OCI-LY7 (cell line): ENCODE measurements around the gene OR2B6. TPM values are rescaled to one million over a fixed set of nuclear protein-coding genes. Genes with fewer than 3 reads are reported as not detected.

Source experiments
- BruUV-seq: library from RNA; stranded (reverse); fragments of 400-500 nt; replicated peaks from 2 replicates; lab custom pipeline; 2021; lab: Mats Ljungman, UMichigan
- CTCF ChIA-PET: fragments of 300-600 bp; sonication (Branson Sonifier 250); formaldehyde crosslinking; loops from one replicate; lab custom pipeline; 2022; ENCODE audit warnings: antibody characterized with exemption; ENCODE audit not compliant: unreplicated experiment; lab: Charles Lee
- POLR2A ChIA-PET: fragments of 300-600 bp; sonication (Branson Sonifier 250); formaldehyde crosslinking; loops from one replicate; lab custom pipeline; 2022; ENCODE audit warnings: antibody characterized with exemption; lab: Charles Lee
- DNase-seq: peaks from one replicate; pipeline ENCODE4 v3.0.0-alpha.2; 2015; ENCODE audit warnings: low spot score
- H2AFZ ChIP-seq: fragments of 200-600 bp; sonication (generic), shearing (Covaris generic); 2 replicates; pipeline ENCODE4 v1.6.1; 2014; ENCODE audit warnings: mild to moderate bottlenecking, antibody characterized with exemption, low read length, moderate library complexity
- H3K27ac ChIP-seq: fragments of 200-600 bp; sonication (generic); 2 replicates; pipeline ENCODE4 v1.5.1; 2014; ENCODE audit warnings: mixed run types, low read depth, mild to moderate bottlenecking, moderate library complexity, low read length, inconsistent platforms; ENCODE audit not compliant: poor library complexity, severe bottlenecking
- H3K36me3 ChIP-seq: fragments of 200-600 bp; sonication (generic); 2 replicates; pipeline ENCODE4 v1.6.1; 2014; ENCODE audit warnings: mild to moderate bottlenecking, antibody characterized with exemption, low read length, moderate library complexity, mixed read lengths; ENCODE audit not compliant: insufficient read depth
- H3K4me1 ChIP-seq: fragments of 200-600 bp; sonication (generic); 2 replicates; pipeline ENCODE4 v1.5.1; 2014; ENCODE audit warnings: mild to moderate bottlenecking, low read length; ENCODE audit not compliant: insufficient read depth, poor library complexity, severe bottlenecking
- H3K4me2 ChIP-seq: fragments of 200-600 bp; sonication (generic); 2 replicates; pipeline ENCODE4 v1.6.1; 2014; ENCODE audit warnings: mild to moderate bottlenecking, low read length
- H3K4me3 ChIP-seq: fragments of 200-600 bp; sonication (generic); 2 replicates; pipeline ENCODE4 v1.5.1; 2014; ENCODE audit warnings: mild to moderate bottlenecking, low read depth, low read length; ENCODE audit not compliant: poor library complexity, severe bottlenecking
- H3K79me2 ChIP-seq: fragments of 200-600 bp; sonication (generic); 2 replicates; pipeline ENCODE4 v1.6.1; 2016; ENCODE audit warnings: low read depth, mild to moderate bottlenecking, low read length, moderate library complexity, mixed read lengths; ENCODE audit not compliant: insufficient read depth
- H3K9me2 ChIP-seq: fragments of 200-600 bp; sonication (generic); 2 replicates; pipeline ENCODE4 v1.6.1; 2016; ENCODE audit warnings: mild to moderate bottlenecking, low read length, mixed read lengths; ENCODE audit not compliant: insufficient read depth
- H3K9me3 ChIP-seq: fragments of 200-600 bp; sonication (generic); 2 replicates; pipeline ENCODE4 v1.6.1; 2014; ENCODE audit warnings: mild to moderate bottlenecking, mixed run types, low read length, mixed read lengths
- H4K20me1 ChIP-seq: fragments of 200-600 bp; sonication (generic); 2 replicates; pipeline ENCODE4 v1.6.1; 2014; ENCODE audit warnings: mild to moderate bottlenecking, antibody characterized with exemption, low read length, moderate library complexity, mixed read lengths; ENCODE audit not compliant: insufficient read depth
- CTCF ChIP-seq: fragments of 200-600 bp; sonication (generic); conservative IDR thresholded peaks from 2 replicates; pipeline ENCODE4 v1.5.1; 2014; ENCODE audit warnings: mild to moderate bottlenecking, antibody characterized with exemption, low read length, moderate library complexity, mixed read lengths
- EZH2phosphoT487 ChIP-seq: fragments of 200-600 bp; sonication (generic); IDR thresholded peaks from 2 replicates; pipeline ENCODE4 v1.6.1; 2018; ENCODE audit warnings: low read depth, borderline replicate concordance, mild to moderate bottlenecking, mixed run types, antibody characterized with exemption, low read length, moderate library complexity, mixed read lengths
- intact Hi-C: fragments of 100-400 bp; cut with micrococcal nuclease; formaldehyde crosslinking; loops from one replicate; pipeline ENCODE4 v1.10.0; 2022; ENCODE audit not compliant: unreplicated experiment
- total RNA-seq, 2 experiments: library from RNA; depleted of rRNA in 1 of 2; stranded (reverse); fragments of >200 nt in 1 of 2; shearing (Covaris generic) in 1 of 2; gene quantifications; 2 replicates each; pipeline ENCODE4 v1.2.3, GENCODE V29; 2014 to 2022

OR2B6 gene
- total RNA-seq, 2 experiments from 2014 or later: 0.35 TPM; not detected in 1

DNA sequence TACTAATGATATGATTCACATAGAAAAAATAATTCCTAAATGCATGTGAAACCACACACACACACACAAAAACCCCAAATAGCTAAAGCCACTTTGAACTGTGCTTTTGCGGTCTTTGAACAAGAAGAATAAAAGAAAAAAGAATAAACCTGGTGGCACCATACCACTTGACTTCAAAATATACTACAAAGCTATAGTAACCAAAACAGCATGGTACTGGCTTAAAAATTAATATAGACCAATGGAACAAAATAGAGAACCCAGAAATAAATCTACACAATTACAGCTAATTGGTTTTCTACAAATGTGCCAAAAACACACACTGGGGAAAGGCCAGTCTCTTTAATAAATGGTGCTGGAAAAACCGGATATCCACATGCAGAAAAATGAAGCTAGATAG lies 13.4 kb downstream of the OR2B6 start:
- ChIA-PET CTCF (no interaction called here), POLR2A (interaction anchor here (0.6 kb wide), 1 partner anchor 590 kb away, joined by 3 read pairs; no protein-coding TSS in a partner anchor)
- DNase-seq: no peak
- no peaks in the 10 kb centered on the region for H3K79me2 ChIP-seq
- no peak overlapping the region for H3K27ac ChIP-seq
- peaks cover 8% of the 10 kb centered on the region for H3K36me3 ChIP-seq
- intact Hi-C loops: no loop called here
- H3K4me2 ChIP-seq: no peak overlapping the region
- no peak for TF ChIP-seq EZH2phosphoT487
- TF ChIP-seq CTCF: no peak
- H3K9me2 ChIP-seq: no peaks in the 10 kb centered on the region
- peaks cover 22% of the 10 kb centered on the region for H3K4me1 ChIP-seq
- no peaks in the 10 kb centered on the region for H4K20me1 ChIP-seq
- no peak overlapping the region for H2AFZ ChIP-seq
- BruUV-seq: no TSS peak
- H3K4me3 ChIP-seq: no peak overlapping the region
- H3K9me3 ChIP-seq: peaks cover 19% of the 10 kb centered on the region; the same call in 1 of the 2 replicates

DNA sequence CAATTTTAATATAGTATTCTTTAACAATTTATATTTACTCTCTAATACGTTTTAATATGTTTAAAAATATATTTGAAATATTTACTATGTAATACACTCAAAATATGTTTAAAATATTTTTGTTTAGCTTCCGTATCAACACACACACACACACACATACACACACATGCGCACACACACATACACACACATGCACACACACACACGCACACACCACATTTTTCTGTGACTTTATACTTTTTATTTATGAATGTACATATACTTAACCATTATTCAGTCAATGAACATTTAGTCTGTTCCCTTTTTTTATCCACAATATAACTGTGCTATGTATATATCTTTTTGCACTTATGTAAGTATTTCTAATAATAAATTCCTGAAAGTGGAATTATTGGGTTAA lies 15.7 kb downstream of the OR2B6 start:
- Histone ChIP-seq H3K4me3 (no peak overlapping the region), H3K4me2 (no peak overlapping the region), H2AFZ (no peak overlapping the region), H3K9me3 (peaks cover 9% of the 10 kb centered on the region; the same call in 1 of the 2 replicates), H3K4me1 (peaks cover 5% of the 10 kb centered on the region), H4K20me1 (no peaks in the 10 kb centered on the region), H3K79me2 (no peaks in the 10 kb centered on the region), H3K9me2 (no peaks in the 10 kb centered on the region), H3K27ac (no peak overlapping the region), H3K36me3 (peaks cover 1% of the 10 kb centered on the region)
- ChIA-PET POLR2A (interaction anchor here (0.5 kb wide), 1 partner anchor 15 kb away, joined by 3 read pairs; no protein-coding TSS in a partner anchor), CTCF (no interaction called here)
- DNase-seq: no peak
- TF ChIP-seq EZH2phosphoT487: no peak
- no peak for TF ChIP-seq CTCF
- intact Hi-C loops: no loop called here
- no TSS peak for BruUV-seq

- no peak overlapping the region for H2AFZ ChIP-seq
- no peaks in the 10 kb centered on the region for H3K9me2 ChIP-seq
- no peak overlapping the region for H3K27ac ChIP-seq
- no peak overlapping the region for H3K4me3 ChIP-seq
- TF ChIP-seq CTCF: no peak
- CTCF ChIA-PET: no interaction called here
- no peak overlapping the region for H3K4me2 ChIP-seq
- no peaks in the 10 kb centered on the region for H3K79me2 ChIP-seq
- H3K36me3 ChIP-seq: no peaks in the 10 kb centered on the region
- POLR2A ChIA-PET: interaction anchor here (0.5 kb wide), 1 partner anchor 29 kb away, joined by 3 read pairs; no protein-coding TSS in a partner anchor
- intact Hi-C loops: no loop called here
- no TSS peak for BruUV-seq
- no peaks in the 10 kb centered on the region for H3K9me3 ChIP-seq
- no peak for DNase-seq
- peaks cover 5% of the 10 kb centered on the region for H3K4me1 ChIP-seq
- H4K20me1 ChIP-seq: no peaks in the 10 kb centered on the region
These were observed 20.3 kb downstream of the OR2B6 start for GRCh38 chr6:27977387-27977786.
